ENCODE measurements around the gene TUBB1.

GRCh38 chr20:59043698-59044097, 24.5 kb downstream of the TUBB1 start:
- TF ChIP-seq EZH2 (IDR thresholded peaks at IDR 0.05) (no peak), POLR2AphosphoS5 (IDR thresholded peaks at IDR 0.05; ENCODE audit: borderline replicate concordance, low read depth, low read length) (no peak), FOXP2 (optimal IDR thresholded peaks at IDR 0.05; ENCODE audit: control extremely low read depth, extremely low read length, insufficient read depth) (no peak)
